Right cardiac atrium (tissue), 5 donors: ENCODE data around the gene RAMP1. TPM values are rescaled to one million over a fixed set of nuclear protein-coding genes. Genes with fewer than 3 reads are reported as not detected.

Source experiments
- polyA plus RNA-seq: library from polyadenylated mRNA; stranded (reverse); fragments of 200-250 nt; gene quantifications from one replicate; pipeline ENCODE4 v1.2.3, GENCODE V29; 2013
- total RNA-seq, 4 donors: library from RNA; stranded (reverse); fragmentation: NEBNext Ultra II Directional; extraction: Animal tissue kit (Norgen Biotek cat#: 25700); gene quantifications; one replicate each; pipeline ENCODE4 v1.2.1, GENCODE V29; 2021
- donor health status: healthy with polysubstance abuse.
- donor health status: DM: no; HTN: yes; CAD: no.
- donor health status: DM: no; HTN: no; CAD: no.
- donor health status: DM: no; HTN: yes; CAD: no; lungs with severe emphysema.
- donor health status: DM: yes; HTN: yes; CAD: no.

RAMP1 gene
- total and polyA plus RNA-seq, 5 donors = 122 to 276 (median 164) TPM

Other genes starting within 250 kb of the RAMP1 start
- 100 to 1,000 TPM in 1 of 4 donors, 10 to 100 TPM in 3; 85.6 to 106 (median 87.8) TPM for gene LRRFIP1, start 232.0 kb upstream of the RAMP1 start, total RNA-seq
- gene LRRFIP1, start 232.0 kb upstream of the RAMP1 start, polyA plus RNA-seq = 61.9 TPM
- gene RBM44, start 60.8 kb upstream of the RAMP1 start, total RNA-seq = under 1 TPM; 0.23 to 0.70 (median 0.40) TPM
- 0.20 TPM for gene RBM44, start 60.8 kb upstream of the RAMP1 start, polyA plus RNA-seq
- 100 to 1,000 TPM; 100 to 118 (median 107) TPM for gene UBE2F, start 107.4 kb downstream of the RAMP1 start, total RNA-seq
- gene UBE2F, start 107.4 kb downstream of the RAMP1 start, polyA plus RNA-seq = 95.9 TPM
- gene SCLY, start 201.4 kb downstream of the RAMP1 start, total RNA-seq = 10 to 100 TPM in 3 of 4 donors, 1 to 10 TPM in 1; 9.4 to 14.2 (median 11.7) TPM
- gene SCLY, start 201.4 kb downstream of the RAMP1 start, polyA plus RNA-seq = 8.2 TPM
- under 1 TPM; 0.29 to 0.60 (median 0.56) TPM for gene ESPNL, start 240.7 kb downstream of the RAMP1 start, total RNA-seq
- gene ESPNL, start 240.7 kb downstream of the RAMP1 start, polyA plus RNA-seq = 0.79 TPM